Measurements from ENCODE around the gene EIF4G1.

DNA sequence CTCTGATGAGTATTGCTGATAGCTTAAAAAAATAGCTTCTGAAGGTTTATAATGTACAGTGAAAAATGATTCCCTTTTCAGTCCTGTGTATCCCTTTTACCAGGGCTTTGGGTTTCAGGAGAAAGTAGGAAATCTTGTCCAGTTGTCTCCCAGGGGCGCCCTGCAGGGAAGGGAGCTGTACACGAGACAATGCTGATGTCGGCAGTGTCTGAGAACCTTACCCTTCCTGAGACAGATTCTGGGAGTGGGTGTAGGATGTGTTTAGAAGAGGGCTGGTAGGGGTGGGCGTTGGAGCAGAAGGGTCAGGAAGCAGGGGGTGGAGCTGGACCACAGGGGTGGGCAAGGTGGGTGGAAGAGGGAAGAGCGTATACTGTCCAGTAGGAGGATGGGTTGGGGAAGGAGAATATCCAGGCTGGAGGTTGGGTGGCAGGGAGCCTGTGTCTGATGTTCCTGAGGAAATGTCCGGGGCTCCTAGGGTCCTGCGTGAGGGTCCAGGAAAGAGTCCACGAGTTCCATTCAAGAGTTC is 58.0 kb downstream of the EIF4G1 start:
- TF ChIP-seq, protein P1, sequence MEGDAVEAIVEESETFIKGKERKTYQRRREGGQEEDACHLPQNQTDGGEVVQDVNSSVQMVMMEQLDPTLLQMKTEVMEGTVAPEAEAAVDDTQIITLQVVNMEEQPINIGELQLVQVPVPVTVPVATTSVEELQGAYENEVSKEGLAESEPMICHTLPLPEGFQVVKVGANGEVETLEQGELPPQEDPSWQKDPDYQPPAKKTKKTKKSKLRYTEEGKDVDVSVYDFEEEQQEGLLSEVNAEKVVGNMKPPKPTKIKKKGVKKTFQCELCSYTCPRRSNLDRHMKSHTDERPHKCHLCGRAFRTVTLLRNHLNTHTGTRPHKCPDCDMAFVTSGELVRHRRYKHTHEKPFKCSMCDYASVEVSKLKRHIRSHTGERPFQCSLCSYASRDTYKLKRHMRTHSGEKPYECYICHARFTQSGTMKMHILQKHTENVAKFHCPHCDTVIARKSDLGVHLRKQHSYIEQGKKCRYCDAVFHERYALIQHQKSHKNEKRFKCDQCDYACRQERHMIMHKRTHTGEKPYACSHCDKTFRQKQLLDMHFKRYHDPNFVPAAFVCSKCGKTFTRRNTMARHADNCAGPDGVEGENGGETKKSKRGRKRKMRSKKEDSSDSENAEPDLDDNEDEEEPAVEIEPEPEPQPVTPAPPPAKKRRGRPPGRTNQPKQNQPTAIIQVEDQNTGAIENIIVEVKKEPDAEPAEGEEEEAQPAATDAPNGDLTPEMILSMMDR (IDR thresholded peaks at IDR 0.05): no peak
- no peak for TF ChIP-seq POLR2A (IDR thresholded peaks at IDR 0.05)

Measured in uterus (tissue), 2 donors.